HepG2 (cell line): ENCODE results near the gene TOPBP1.

Source experiments
- ARNT ChIP-seq: fragments of 450-650 bp; IDR thresholded peaks from 2 replicates; pipeline ENCODE4 v1.6.1; 2017
- BRCA1 ChIP-seq: sonication (generic); formaldehyde crosslinking; IDR thresholded peaks from 2 replicates; pipeline ENCODE4 v1.4.0; 2020; ENCODE audit warnings: missing genetic modification reagents
- CTCF ChIP-seq: sonication (generic); formaldehyde crosslinking; IDR thresholded peaks from 2 replicates; pipeline ENCODE4 v1.5.0; 2020; ENCODE audit warnings: mild to moderate bottlenecking, missing genetic modification reagents, moderate library complexity
- HDAC1 ChIP-seq: sonication (generic); formaldehyde crosslinking; IDR thresholded peaks from 2 replicates; pipeline ENCODE4 v1.5.1; 2020; ENCODE audit warnings: mild to moderate bottlenecking, missing genetic modification reagents
- KLF16 ChIP-seq, 2 experiments: sonication (generic) in 1 of 2; formaldehyde crosslinking in 1 of 2; IDR thresholded peaks; 2 replicates each; pipeline versions ENCODE4 v1.6.1 to v1.8.0; 2016 to 2023; ENCODE audit warnings: missing genetic modification reagents in 2 of 2, missing compliant biosample characterization in 1 of 2
- LBX2 ChIP-seq: sonication (generic); formaldehyde crosslinking; IDR thresholded peaks from 2 replicates; pipeline ENCODE4 v1.5.0; 2020; ENCODE audit warnings: missing genetic modification reagents, mild to moderate bottlenecking, borderline replicate concordance
- MTA3 ChIP-seq: sonication (generic); formaldehyde crosslinking; IDR thresholded peaks from 2 replicates; pipeline ENCODE4 v1.4.0; 2020; ENCODE audit warnings: missing genetic modification reagents
- NFKBIZ ChIP-seq: IDR thresholded peaks from 2 replicates; pipeline ENCODE4 v1.6.1; 2018; ENCODE audit warnings: missing genetic modification reagents, missing compliant biosample characterization
- RAD51 ChIP-seq: fragments of 450-650 bp; IDR thresholded peaks from 2 replicates; pipeline ENCODE4 v1.6.1; 2016; ENCODE audit warnings: borderline replicate concordance
- RBM39 ChIP-seq: fragments of 200-400 bp; formaldehyde crosslinking; IDR thresholded peaks from one replicate; pipeline ENCODE4 v1.6.1; 2018; ENCODE audit warnings: antibody characterized with exemption, mild to moderate bottlenecking, low read depth, low read length; ENCODE audit not compliant: poor library complexity, severe bottlenecking
- REL ChIP-seq: sonication (generic); formaldehyde crosslinking; conservative IDR thresholded peaks from 2 replicates; pipeline ENCODE4 v1.8.0; 2022; ENCODE audit warnings: mild to moderate bottlenecking, missing genetic modification reagents, moderate library complexity
- ZFP36 ChIP-seq: fragments of 150-350 bp; IDR thresholded peaks from 2 replicates; pipeline ENCODE4 v1.6.1; 2018; ENCODE audit warnings: borderline replicate concordance, low read length, low read depth; ENCODE audit not compliant: partially characterized antibody
- ZNF136 ChIP-seq: sonication (generic); formaldehyde crosslinking; IDR thresholded peaks from 2 replicates; pipeline ENCODE4 v1.8.1; 2022; ENCODE audit warnings: low read depth, mild to moderate bottlenecking, moderate library complexity, missing genetic modification reagents
- ZNF343 ChIP-seq: sonication (generic); formaldehyde crosslinking; IDR thresholded peaks from 2 replicates; pipeline ENCODE4 v1.4.0; 2020; ENCODE audit warnings: mild to moderate bottlenecking, missing genetic modification reagents

GRCh38 chr3:133611534-133611933 is 50.2 kb downstream of the TOPBP1 start:
- no peak for TF ChIP-seq ZNF343 (CRISPR knock-in tag)
- TF ChIP-seq RBM39, result no peak
- no peak for TF ChIP-seq BRCA1 (CRISPR knock-in tag)
- TF ChIP-seq KLF16 (CRISPR knock-in tag; IDR thresholded peaks at IDR 0.05), result no peak
- TF ChIP-seq HDAC1 (CRISPR knock-in tag), result no peak
- no peak for TF ChIP-seq REL (CRISPR knock-in tag)
- TF ChIP-seq RAD51, result no peak
- no peak for TF ChIP-seq CTCF (CRISPR knock-in tag)
- no peak for TF ChIP-seq ZNF136 (CRISPR knock-in tag)
- TF ChIP-seq MTA3, result no peak
- TF ChIP-seq ARNT, result no peak
- TF ChIP-seq LBX2 (CRISPR knock-in tag), result no peak
- TF ChIP-seq ZFP36, result no peak
- TF ChIP-seq NFKBIZ (CRISPR knock-in tag), result no peak
